OCI-LY7 (cell line): Measurements from ENCODE around the gene CFAP97. TPM values are rescaled to one million over a fixed set of nuclear protein-coding genes. Genes with fewer than 3 reads are reported as not detected.
"Not testable (repeated sequence)": the region's sequence is repeated elsewhere in the genome, so short reads cannot be mapped to it uniquely, and the experiment has no call there.

Experiments used
- BruUV-seq: library from RNA; stranded (reverse); fragments of 400-500 nt; replicated peaks from 2 replicates; lab custom pipeline; 2021; lab: Mats Ljungman, UMichigan
- CTCF ChIA-PET: fragments of 300-600 bp; sonication (Branson Sonifier 250); formaldehyde crosslinking; loops from one replicate; lab custom pipeline; 2022; ENCODE audit warnings: antibody characterized with exemption; ENCODE audit not compliant: unreplicated experiment; lab: Charles Lee
- POLR2A ChIA-PET: fragments of 300-600 bp; sonication (Branson Sonifier 250); formaldehyde crosslinking; loops from one replicate; lab custom pipeline; 2022; ENCODE audit warnings: antibody characterized with exemption; lab: Charles Lee
- DNase-seq: peaks from one replicate; pipeline ENCODE4 v3.0.0-alpha.2; 2015; ENCODE audit warnings: low spot score
- H2AFZ ChIP-seq: fragments of 200-600 bp; sonication (generic), shearing (Covaris generic); 2 replicates; pipeline ENCODE4 v1.6.1; 2014; ENCODE audit warnings: mild to moderate bottlenecking, antibody characterized with exemption, low read length, moderate library complexity
- H3K27ac ChIP-seq: fragments of 200-600 bp; sonication (generic); 2 replicates; pipeline ENCODE4 v1.5.1; 2014; ENCODE audit warnings: mixed run types, low read depth, mild to moderate bottlenecking, moderate library complexity, low read length, inconsistent platforms; ENCODE audit not compliant: poor library complexity, severe bottlenecking
- H3K36me3 ChIP-seq: fragments of 200-600 bp; sonication (generic); 2 replicates; pipeline ENCODE4 v1.6.1; 2014; ENCODE audit warnings: mild to moderate bottlenecking, antibody characterized with exemption, low read length, moderate library complexity, mixed read lengths; ENCODE audit not compliant: insufficient read depth
- H3K4me1 ChIP-seq: fragments of 200-600 bp; sonication (generic); 2 replicates; pipeline ENCODE4 v1.5.1; 2014; ENCODE audit warnings: mild to moderate bottlenecking, low read length; ENCODE audit not compliant: insufficient read depth, poor library complexity, severe bottlenecking
- H3K4me2 ChIP-seq: fragments of 200-600 bp; sonication (generic); 2 replicates; pipeline ENCODE4 v1.6.1; 2014; ENCODE audit warnings: mild to moderate bottlenecking, low read length
- H3K4me3 ChIP-seq: fragments of 200-600 bp; sonication (generic); 2 replicates; pipeline ENCODE4 v1.5.1; 2014; ENCODE audit warnings: mild to moderate bottlenecking, low read depth, low read length; ENCODE audit not compliant: poor library complexity, severe bottlenecking
- H3K79me2 ChIP-seq: fragments of 200-600 bp; sonication (generic); 2 replicates; pipeline ENCODE4 v1.6.1; 2016; ENCODE audit warnings: low read depth, mild to moderate bottlenecking, low read length, moderate library complexity, mixed read lengths; ENCODE audit not compliant: insufficient read depth
- H3K9me2 ChIP-seq: fragments of 200-600 bp; sonication (generic); 2 replicates; pipeline ENCODE4 v1.6.1; 2016; ENCODE audit warnings: mild to moderate bottlenecking, low read length, mixed read lengths; ENCODE audit not compliant: insufficient read depth
- H3K9me3 ChIP-seq: fragments of 200-600 bp; sonication (generic); 2 replicates; pipeline ENCODE4 v1.6.1; 2014; ENCODE audit warnings: mild to moderate bottlenecking, mixed run types, low read length, mixed read lengths
- H4K20me1 ChIP-seq: fragments of 200-600 bp; sonication (generic); 2 replicates; pipeline ENCODE4 v1.6.1; 2014; ENCODE audit warnings: mild to moderate bottlenecking, antibody characterized with exemption, low read length, moderate library complexity, mixed read lengths; ENCODE audit not compliant: insufficient read depth
- CTCF ChIP-seq: fragments of 200-600 bp; sonication (generic); conservative IDR thresholded peaks from 2 replicates; pipeline ENCODE4 v1.5.1; 2014; ENCODE audit warnings: mild to moderate bottlenecking, antibody characterized with exemption, low read length, moderate library complexity, mixed read lengths
- EZH2phosphoT487 ChIP-seq: fragments of 200-600 bp; sonication (generic); IDR thresholded peaks from 2 replicates; pipeline ENCODE4 v1.6.1; 2018; ENCODE audit warnings: low read depth, borderline replicate concordance, mild to moderate bottlenecking, mixed run types, antibody characterized with exemption, low read length, moderate library complexity, mixed read lengths
- intact Hi-C: fragments of 100-400 bp; cut with micrococcal nuclease; formaldehyde crosslinking; loops from one replicate; pipeline ENCODE4 v1.10.0; 2022; ENCODE audit not compliant: unreplicated experiment
- total RNA-seq, 2 experiments: library from RNA; depleted of rRNA in 1 of 2; stranded (reverse); fragments of >200 nt in 1 of 2; shearing (Covaris generic) in 1 of 2; gene quantifications; 2 replicates each; pipeline ENCODE4 v1.2.3, GENCODE V29; 2014 to 2022

CFAP97 gene
- total RNA-seq, 2 experiments from 2014 or later = 22.7 to 57.3 TPM

GRCh38 chr4:185242749-185243533, 39.1 kb upstream of the CFAP97 start:
- TF ChIP-seq CTCF (no peak), EZH2phosphoT487 (no peak)
- Histone ChIP-seq H4K20me1 (no peaks in the 10 kb centered on the region), H3K36me3 (peaks cover 16% of the 10 kb centered on the region), H2AFZ (no peak overlapping the region), H3K4me1 (peaks cover 5% of the 10 kb centered on the region), H3K4me3 (no peak overlapping the region), H3K79me2 (peaks cover 31% of the 10 kb centered on the region; the same call in 1 of the 2 replicates), H3K27ac (no peak overlapping the region), H3K9me3 (peaks cover 6% of the 10 kb centered on the region; the same call in 1 of the 2 replicates), H3K4me2 (no peak overlapping the region), H3K9me2 (no peaks in the 10 kb centered on the region)
- BruUV-seq = no TSS peak
- ChIA-PET POLR2A (interaction anchor here (1.0 to 2.5 kb wide), 5 partner anchors 11 to 38 kb away, joined by 3 to 13 read pairs (median 4); no protein-coding TSS in a partner anchor), CTCF (no interaction called here)
- intact Hi-C loops = no loop called here
- DNase-seq = no peak

GRCh38 chr4:185240486-185240885, 36.7 kb upstream of the CFAP97 start:
- H3K4me1 ChIP-seq, BruUV-seq, H4K20me1 ChIP-seq, H2AFZ ChIP-seq, H3K4me3 ChIP-seq, H3K9me3 ChIP-seq, H3K4me2 ChIP-seq, DNase-seq, CTCF ChIA-PET, H3K27ac ChIP-seq, H3K9me2 ChIP-seq, POLR2A ChIA-PET, intact Hi-C loops: not testable (repeated sequence)
- peaks cover 10% of the 10 kb centered on the region; the same call in 1 of the 2 replicates for H3K36me3 ChIP-seq
- H3K79me2 ChIP-seq = peaks cover 28% of the 10 kb centered on the region; the same call in 1 of the 2 replicates

GRCh38 chr4:185238750-185239149, 35.0 kb upstream of the CFAP97 start:
- no peaks in the 10 kb centered on the region for H3K9me2 ChIP-seq
- no peaks in the 10 kb centered on the region for H3K4me1 ChIP-seq
- H3K9me3 ChIP-seq = peaks cover 6% of the 10 kb centered on the region; the same call in 1 of the 2 replicates
- TF ChIP-seq CTCF = no peak
- no peak for TF ChIP-seq EZH2phosphoT487
- no peaks in the 10 kb centered on the region for H4K20me1 ChIP-seq
- ChIA-PET POLR2A (interaction anchor here (1.1 kb wide), 1 partner anchor 15 kb away, joined by 4 read pairs; no protein-coding TSS in a partner anchor), CTCF (no interaction called here)
- H3K4me3 ChIP-seq = no peak overlapping the region
- no peak overlapping the region for H2AFZ ChIP-seq
- peaks cover 33% of the 10 kb centered on the region; the same call in 1 of the 2 replicates for H3K79me2 ChIP-seq
- DNase-seq = no peak
- no TSS peak for BruUV-seq
- H3K27ac ChIP-seq = no peak overlapping the region
- H3K4me2 ChIP-seq = no peak overlapping the region
- peaks cover 10% of the 10 kb centered on the region; the same call in 1 of the 2 replicates for H3K36me3 ChIP-seq
- intact Hi-C loops = no loop called here
